ENCODE measurements around the gene CFAP43.

DNA sequence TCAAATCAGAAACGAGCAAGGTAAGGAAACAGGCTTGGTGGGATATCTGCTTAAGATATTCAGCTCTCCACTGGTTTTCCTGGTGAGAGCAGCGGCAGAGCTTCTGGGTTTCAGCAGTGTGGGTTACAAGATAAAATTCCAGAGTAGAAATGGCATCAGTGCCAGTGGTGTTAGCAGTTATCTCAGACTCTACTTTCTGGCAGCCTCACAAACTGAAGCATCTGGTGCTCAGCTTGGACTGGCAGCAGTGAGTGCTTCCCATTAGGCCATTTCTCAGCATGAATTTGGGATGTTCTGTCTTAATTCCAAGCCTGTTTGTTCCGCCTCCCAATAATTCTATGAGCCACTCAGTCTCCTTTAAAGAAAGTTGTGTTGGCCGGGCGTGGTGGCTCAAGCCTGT lies 29.9 kb upstream of the CFAP43 start:
- no peak for TF ChIP-seq SIN3A (IDR thresholded peaks at IDR 0.05; ENCODE audit: borderline replicate concordance, insufficient read depth, low read length)
- TF ChIP-seq, protein P1, sequence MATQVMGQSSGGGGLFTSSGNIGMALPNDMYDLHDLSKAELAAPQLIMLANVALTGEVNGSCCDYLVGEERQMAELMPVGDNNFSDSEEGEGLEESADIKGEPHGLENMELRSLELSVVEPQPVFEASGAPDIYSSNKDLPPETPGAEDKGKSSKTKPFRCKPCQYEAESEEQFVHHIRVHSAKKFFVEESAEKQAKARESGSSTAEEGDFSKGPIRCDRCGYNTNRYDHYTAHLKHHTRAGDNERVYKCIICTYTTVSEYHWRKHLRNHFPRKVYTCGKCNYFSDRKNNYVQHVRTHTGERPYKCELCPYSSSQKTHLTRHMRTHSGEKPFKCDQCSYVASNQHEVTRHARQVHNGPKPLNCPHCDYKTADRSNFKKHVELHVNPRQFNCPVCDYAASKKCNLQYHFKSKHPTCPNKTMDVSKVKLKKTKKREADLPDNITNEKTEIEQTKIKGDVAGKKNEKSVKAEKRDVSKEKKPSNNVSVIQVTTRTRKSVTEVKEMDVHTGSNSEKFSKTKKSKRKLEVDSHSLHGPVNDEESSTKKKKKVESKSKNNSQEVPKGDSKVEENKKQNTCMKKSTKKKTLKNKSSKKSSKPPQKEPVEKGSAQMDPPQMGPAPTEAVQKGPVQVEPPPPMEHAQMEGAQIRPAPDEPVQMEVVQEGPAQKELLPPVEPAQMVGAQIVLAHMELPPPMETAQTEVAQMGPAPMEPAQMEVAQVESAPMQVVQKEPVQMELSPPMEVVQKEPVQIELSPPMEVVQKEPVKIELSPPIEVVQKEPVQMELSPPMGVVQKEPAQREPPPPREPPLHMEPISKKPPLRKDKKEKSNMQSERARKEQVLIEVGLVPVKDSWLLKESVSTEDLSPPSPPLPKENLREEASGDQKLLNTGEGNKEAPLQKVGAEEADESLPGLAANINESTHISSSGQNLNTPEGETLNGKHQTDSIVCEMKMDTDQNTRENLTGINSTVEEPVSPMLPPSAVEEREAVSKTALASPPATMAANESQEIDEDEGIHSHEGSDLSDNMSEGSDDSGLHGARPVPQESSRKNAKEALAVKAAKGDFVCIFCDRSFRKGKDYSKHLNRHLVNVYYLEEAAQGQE (IDR thresholded peaks at IDR 0.05; ENCODE audit: insufficient read depth in 1 of 2, low read depth in 2 of 2, low read length in 2 of 2), result no peak

All from PFSK-1 (cell line).